GM21576 (cell line): ENCODE data around the gene TMEM184B.
"Not testable (repeated sequence)": the region's sequence is repeated elsewhere in the genome, so short reads cannot be mapped to it uniquely, and the experiment has no call there.

Experiments
- ATAC-seq: cut with Tn5 transposase; IDR thresholded peaks from one replicate; pipeline ENCODE4 v1.9.1; 2021; ENCODE audit warnings: mild to moderate bottlenecking, moderate library complexity; ENCODE audit not compliant: unreplicated experiment

The TMEM184B gene

GRCh38 chr22:38184788-38185187 lies 88.0 kb downstream of the TMEM184B start:
- ATAC-seq = no peak

- peak; percentile 82 for ATAC-seq
Measured at GRCh38 chr22:38181453-38182200, 91.2 kb downstream of the TMEM184B start, which contains the start of gene PLA2G6. Gene PLA2G6, minus strand, starts transcription at chr22:38181830. Its CDS starts 12,404 bp downstream, at chr22:38169426.

GRCh38 chr22:38180841-38181452 lies 91.9 kb downstream of the TMEM184B start:
- ATAC-seq = peak; percentile 39

GRCh38 chr22:38178605-38178937 lies 94.2 kb downstream of the TMEM184B start:
- ATAC-seq = not testable (repeated sequence)

GRCh38 chr22:38177926-38178604 lies 94.7 kb downstream of the TMEM184B start:
- ATAC-seq = no peak

- ATAC-seq = not testable (repeated sequence)
Measured at GRCh38 chr22:38177571-38177925, 95.3 kb downstream of the TMEM184B start.

- ATAC-seq = no peak
Measured at GRCh38 chr22:38177044-38177443, 95.8 kb downstream of the TMEM184B start.

GRCh38 chr22:38176170-38176741 lies 96.6 kb downstream of the TMEM184B start:
- no peak for ATAC-seq

GRCh38 chr22:38175206-38176118 lies 97.3 kb downstream of the TMEM184B start:
- no peak for ATAC-seq

- no peak for ATAC-seq
Measured at GRCh38 chr22:38174626-38175025, 98.2 kb downstream of the TMEM184B start.

- ATAC-seq = no peak
Measured at GRCh38 chr22:38173641-38173906, 99.2 kb downstream of the TMEM184B start.

GRCh38 chr22:38172832-38173640 lies 99.8 kb downstream of the TMEM184B start:
- ATAC-seq = no peak

GRCh38 chr22:38171927-38172831 lies 100.6 kb downstream of the TMEM184B start:
- no peak for ATAC-seq

GRCh38 chr22:38170469-38170868 lies 102.3 kb downstream of the TMEM184B start:
- ATAC-seq = no peak
